SK-N-SH treated with all-trans-retinoic acid at 6 μM for 48 hours (cell line): Measurements from ENCODE around the gene TRPM6.

Experiments used
- ESRRG ChIP-seq: fragments of 250-450 bp; sonication (Bioruptor Pico); IDR thresholded peaks from 2 replicates; pipeline ENCODE4 v1.6.1; 2021; ENCODE audit warnings: mild to moderate bottlenecking
- OSR1 ChIP-seq: fragments of 250-450 bp; sonication (Bioruptor Pico); IDR thresholded peaks from 2 replicates; pipeline ENCODE4 v1.8.0; 2022; ENCODE audit warnings: moderate library complexity, mild to moderate bottlenecking, inconsistent platforms
- TCF4 ChIP-seq: fragments of 250-450 bp; sonication (Bioruptor Pico); IDR thresholded peaks from 2 replicates; pipeline ENCODE4 v1.8.0; 2021; ENCODE audit warnings: mild to moderate bottlenecking, moderate library complexity, borderline replicate concordance
- ZC3H10 ChIP-seq: fragments of 250-450 bp; sonication (Bioruptor Pico); IDR thresholded peaks from 2 replicates; pipeline ENCODE4 v1.5.1; 2021; ENCODE audit warnings: mild to moderate bottlenecking, moderate library complexity
- ZNF8 ChIP-seq: fragments of 450-650 bp; formaldehyde crosslinking; IDR thresholded peaks from 2 replicates; pipeline ENCODE4 v1.5.0; 2020; ENCODE audit warnings: mild to moderate bottlenecking, moderate library complexity
- TF ChIP-seq, protein P1 (sequence below): fragments of 250-450 bp; sonication (Bioruptor Pico); IDR thresholded peaks from 2 replicates; pipeline ENCODE4 v1.8.0; 2020; ENCODE audit warnings: mild to moderate bottlenecking, moderate library complexity, borderline replicate concordance

DNA sequence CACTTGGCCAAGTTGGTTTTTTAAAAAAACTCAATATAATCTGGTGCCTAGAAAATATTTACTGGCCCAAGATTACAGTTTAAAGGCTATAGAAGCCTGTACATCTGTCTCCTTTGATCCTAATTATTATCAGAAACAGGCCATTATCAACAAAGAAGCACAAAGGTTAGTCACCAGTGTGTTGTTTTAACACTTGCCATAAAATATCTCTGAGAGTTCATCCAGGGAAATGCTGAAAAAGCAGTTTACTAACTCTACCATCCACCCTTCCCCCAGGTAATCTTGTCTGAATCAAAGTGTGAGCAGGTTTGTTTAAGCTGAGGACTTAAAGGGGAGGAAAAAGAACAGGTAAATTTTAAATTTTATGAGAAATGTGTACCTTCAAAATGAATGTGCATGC lies 13.3 kb upstream of the TRPM6 start:
- TF ChIP-seq ZNF8 (no peak), ESRRG (no peak), ZC3H10 (CRISPR knock-in tag) (no peak), OSR1 (CRISPR knock-in tag) (no peak), TCF4 (CRISPR knock-in tag) (no peak)
- TF ChIP-seq, protein P1, sequence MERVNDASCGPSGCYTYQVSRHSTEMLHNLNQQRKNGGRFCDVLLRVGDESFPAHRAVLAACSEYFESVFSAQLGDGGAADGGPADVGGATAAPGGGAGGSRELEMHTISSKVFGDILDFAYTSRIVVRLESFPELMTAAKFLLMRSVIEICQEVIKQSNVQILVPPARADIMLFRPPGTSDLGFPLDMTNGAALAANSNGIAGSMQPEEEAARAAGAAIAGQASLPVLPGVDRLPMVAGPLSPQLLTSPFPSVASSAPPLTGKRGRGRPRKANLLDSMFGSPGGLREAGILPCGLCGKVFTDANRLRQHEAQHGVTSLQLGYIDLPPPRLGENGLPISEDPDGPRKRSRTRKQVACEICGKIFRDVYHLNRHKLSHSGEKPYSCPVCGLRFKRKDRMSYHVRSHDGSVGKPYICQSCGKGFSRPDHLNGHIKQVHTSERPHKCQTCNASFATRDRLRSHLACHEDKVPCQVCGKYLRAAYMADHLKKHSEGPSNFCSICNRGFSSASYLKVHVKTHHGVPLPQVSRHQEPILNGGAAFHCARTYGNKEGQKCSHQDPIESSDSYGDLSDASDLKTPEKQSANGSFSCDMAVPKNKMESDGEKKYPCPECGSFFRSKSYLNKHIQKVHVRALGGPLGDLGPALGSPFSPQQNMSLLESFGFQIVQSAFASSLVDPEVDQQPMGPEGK (CRISPR knock-in tag): no peak
